Stimulated activated CD4-positive, alpha-beta T cell treated with anti-CD3 and anti-CD28 coated beads, TNF-alpha, amount 100 ng/mL, for 4 hours (primary cell): ENCODE data around the gene PRSS1.
"Not testable (repeated sequence)": the region's sequence is repeated elsewhere in the genome, so short reads cannot be mapped to it uniquely, and the experiment has no call there.

ENCODE experiments used
- DNase-seq, 3 experiments: peaks; one replicate each; pipeline ENCODE4 v3.0.0-alpha.2; 2020; ENCODE audit warnings: low read depth in 3 of 3

Gene PRSS1

DNA sequence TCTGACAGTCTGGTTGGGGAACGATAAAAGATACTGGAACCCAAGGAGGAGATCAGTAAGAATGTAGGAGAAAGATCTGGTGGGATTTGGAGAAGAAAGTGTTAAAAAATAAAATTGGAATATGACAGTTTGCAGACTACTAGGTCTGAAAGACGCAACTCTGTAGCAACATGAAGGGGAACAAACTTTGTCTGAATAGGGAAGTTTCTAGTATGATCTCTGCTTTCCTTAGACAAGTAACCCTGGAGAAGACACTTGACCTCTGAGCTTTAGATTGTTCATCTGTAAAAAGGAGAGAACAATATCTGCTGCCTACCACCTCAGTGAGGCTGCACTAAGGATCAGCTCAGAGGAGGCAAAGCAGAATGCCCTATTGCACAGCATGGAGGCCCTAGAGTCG, 3.0 kb upstream of the PRSS1 start:
- DNase-seq = no peak

DNA sequence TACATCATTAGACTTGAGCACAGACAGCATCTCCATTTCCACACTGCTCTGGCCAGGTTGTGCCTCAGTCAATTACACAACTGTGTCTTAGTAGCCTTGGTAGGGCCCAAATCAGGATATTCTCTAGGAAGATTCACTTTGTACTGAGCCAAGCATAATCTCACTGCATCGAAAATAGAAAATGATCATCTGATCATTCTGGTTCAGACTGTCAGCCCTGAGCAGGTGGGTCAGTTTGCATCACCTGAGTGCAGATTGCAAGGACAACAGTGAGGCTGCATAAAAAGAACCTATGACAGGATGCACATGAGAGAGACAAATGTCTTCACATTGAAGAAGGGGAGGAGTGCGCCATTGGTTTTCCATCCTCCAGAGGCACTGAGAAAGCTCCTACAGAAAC, 862 bp upstream of the PRSS1 start:
- DNase-seq = not testable (repeated sequence)

DNA sequence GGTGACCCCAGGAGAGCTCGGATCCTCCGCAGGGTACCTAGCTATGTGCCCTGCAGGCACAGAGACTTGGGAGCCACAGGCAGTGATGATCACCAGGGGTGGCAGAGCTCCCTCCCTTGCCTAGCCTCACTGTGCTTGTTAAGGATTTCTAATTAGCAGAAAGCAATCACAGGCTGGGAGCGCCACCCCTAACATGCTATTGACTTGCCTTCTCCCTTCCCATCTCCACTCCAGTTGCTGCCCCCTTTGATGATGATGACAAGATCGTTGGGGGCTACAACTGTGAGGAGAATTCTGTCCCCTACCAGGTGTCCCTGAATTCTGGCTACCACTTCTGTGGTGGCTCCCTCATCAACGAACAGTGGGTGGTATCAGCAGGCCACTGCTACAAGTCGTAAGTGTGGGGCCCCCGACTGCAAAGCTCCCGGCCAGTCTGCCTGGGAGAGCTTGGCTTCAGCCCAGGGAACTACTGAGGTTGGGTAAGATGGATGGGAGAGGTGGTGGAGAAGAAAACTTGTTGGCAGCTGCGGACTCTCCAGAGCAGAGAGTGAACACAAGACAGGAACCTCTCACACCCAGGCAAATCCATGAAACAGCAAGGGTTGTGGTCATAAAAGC, 1.2 kb downstream of the PRSS1 start:
- DNase-seq = no peak

DNA sequence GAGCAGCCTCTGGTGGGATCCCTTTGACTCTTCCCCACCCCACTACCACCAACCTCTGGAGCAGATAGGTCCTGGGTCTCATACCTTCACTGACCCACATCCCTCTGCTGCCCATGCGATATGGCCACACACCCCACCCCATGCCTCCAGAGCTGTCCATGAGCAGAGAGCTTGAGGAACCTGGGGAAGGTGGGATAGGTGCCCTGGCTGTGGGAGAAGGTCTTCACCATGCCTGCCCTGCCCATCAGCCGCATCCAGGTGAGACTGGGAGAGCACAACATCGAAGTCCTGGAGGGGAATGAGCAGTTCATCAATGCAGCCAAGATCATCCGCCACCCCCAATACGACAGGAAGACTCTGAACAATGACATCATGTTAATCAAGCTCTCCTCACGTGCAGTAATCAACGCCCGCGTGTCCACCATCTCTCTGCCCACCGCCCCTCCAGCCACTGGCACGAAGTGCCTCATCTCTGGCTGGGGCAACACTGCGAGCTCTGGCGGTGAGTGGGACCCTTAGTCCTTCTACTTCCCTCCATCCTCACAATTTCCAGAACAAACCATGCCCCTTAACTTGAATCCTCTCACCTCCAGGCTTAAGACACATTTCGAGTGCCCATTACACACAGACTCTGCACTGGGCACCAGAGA, 2.4 kb downstream of the PRSS1 start:
- not testable (repeated sequence) for DNase-seq

DNA sequence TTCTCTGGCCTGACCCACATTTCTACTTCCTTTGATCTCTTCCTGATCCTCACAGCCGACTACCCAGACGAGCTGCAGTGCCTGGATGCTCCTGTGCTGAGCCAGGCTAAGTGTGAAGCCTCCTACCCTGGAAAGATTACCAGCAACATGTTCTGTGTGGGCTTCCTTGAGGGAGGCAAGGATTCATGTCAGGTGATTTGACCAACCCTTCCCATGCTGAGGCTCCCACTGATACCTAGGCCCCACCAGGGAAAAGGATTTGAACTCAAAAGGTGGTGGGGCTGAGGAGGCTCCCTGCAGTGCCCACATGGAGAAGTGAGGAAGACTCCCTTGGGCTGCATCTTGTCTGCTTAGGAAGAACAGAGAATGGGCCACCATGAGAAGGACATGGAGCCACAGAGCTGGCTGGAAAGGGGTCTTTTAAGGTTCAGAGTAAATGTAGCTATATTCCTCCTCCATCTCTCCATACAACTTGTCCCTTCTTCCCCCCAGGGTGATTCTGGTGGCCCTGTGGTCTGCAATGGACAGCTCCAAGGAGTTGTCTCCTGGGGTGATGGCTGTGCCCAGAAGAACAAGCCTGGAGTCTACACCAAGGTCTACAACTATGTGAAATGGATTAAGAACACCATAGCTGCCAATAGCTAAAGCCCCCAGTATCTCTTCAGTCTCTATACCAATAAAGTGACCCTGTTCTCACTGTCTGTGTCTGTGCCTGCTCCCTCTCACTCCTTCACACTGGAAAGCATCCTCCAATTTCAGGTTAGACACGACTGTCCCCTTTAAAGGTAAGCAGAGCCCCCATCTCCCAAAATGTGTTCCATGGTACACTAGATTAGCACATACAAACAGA, 3.3 kb downstream of the PRSS1 start:
- DNase-seq = no peak

DNA sequence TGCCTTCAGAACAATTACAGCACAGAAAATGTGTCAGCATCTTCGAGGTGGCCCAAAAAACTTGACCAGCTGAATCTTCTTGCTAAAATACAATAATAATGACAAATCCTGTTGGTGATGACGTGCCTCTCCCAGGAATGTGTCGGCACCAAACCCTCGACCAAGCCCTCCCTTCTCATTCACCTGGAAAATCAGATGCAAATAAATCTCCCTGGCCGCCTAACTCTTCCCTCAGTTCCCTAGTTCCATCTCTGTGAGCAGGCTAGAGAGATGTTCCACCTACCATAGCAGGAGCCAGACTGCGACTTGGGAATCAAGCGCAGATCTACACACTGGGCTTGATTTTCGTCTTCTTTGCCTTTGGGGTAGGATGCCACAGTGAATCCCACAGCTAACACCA, 4.1 kb downstream of the PRSS1 start:
- DNase-seq = no peak

DNA sequence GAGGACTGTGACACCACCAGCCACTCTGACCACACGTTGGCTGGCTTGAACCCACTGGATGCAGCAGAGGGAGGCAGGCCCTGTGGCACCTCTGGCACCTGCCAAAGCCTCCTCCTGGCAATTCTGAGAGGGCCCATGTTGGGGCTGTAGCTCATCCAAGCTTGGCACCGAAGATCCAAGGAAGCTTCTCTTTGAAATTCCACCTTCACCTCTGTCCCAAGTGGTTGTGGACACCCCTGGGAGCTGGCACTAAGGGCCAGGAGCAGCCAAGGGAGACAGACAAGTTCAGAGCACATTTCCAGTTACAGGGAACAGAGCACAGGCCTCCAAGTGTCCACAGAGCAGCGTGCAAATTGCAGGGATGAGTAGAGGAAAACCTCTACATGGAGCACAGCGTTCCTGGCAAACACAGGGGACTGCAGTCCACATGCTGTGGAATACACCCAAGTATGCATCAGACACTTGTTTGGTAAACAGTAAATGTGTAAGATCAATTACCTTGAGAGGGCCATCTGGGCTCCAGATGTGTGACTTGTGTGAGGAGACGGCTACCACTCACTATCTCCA, 4.7 kb downstream of the PRSS1 start:
- DNase-seq = not testable (repeated sequence)

DNA sequence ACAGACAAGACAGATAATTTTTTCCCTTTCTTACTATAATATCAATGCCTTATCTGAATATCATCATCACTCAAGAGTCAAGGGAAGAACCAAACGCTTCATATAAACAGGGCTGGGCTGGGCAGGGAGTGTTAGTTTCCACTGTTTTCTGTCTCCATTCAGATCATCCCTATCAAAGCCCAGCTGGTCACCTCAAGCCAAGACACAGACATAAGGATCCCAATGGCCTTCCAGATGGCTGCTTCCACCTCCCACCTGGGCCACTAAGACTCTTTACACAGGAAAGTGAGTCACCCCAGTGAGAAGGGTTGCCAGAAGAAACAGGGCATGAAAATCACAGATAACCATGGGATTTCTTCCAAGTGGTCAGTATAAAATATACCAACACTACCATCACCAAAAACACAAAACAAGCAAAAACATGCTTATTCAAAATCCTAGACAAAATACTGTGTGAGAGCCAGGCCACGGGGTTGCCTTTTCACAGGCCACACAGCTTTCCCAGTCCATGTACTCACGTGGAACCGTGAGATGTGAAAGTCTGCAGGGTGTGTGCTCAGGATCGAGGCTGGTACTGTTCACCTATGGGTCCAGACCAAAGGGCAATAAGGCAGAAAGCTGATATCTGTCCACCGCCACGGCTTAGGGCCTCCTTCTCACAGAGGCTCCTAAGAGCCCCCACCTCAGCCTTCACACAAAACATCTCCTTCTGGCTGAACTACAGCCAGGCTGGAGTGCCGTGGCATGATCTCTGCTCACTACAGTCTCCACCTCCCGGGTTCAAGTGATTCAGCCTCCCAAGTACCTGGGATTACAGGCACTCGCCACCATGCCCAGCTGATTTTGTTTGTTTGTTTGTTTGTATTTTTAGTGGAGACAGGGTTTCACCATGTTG, 5.7 kb downstream of the PRSS1 start:
- DNase-seq = no peak

DNA sequence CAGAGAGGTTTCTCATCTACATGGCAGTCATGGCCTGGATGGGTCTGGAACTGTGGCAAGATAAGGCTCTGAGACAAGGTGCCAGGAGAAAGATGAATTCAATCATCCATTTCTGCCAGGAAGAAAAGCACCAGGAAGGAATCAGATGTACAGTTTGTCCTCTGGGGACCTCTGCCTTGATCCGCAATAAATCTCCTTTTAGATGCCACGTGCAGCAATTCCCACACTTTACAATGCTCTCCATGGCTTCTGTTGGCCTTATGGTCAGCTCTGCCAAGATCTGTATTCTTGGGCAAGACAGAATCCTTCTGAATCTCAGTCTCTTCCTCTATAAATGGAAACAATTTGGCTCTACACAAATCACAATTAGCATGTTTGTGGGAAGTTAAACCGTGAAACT, 9.0 kb downstream of the PRSS1 start:
- not testable (repeated sequence) for DNase-seq

DNA sequence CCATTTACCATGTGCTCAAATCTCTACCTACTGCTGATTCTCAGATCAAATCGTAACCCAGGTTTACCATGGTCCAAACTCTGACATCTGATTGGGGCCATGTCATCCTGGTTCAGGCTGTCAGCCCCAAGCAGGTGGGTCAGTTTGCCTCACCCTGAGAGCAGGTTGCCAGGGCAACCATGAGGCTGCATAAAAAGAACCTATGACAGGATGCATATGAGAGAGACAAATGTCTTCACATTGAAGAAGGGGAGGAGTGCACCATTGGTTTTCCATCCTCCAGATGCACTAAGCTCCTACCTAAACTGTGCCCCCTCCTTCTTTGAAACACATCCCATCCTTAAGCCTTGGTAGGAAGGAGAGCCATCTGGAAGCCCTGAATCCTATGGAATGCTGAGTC, 10.2 kb downstream of the PRSS1 start:
- no peak for DNase-seq

DNA sequence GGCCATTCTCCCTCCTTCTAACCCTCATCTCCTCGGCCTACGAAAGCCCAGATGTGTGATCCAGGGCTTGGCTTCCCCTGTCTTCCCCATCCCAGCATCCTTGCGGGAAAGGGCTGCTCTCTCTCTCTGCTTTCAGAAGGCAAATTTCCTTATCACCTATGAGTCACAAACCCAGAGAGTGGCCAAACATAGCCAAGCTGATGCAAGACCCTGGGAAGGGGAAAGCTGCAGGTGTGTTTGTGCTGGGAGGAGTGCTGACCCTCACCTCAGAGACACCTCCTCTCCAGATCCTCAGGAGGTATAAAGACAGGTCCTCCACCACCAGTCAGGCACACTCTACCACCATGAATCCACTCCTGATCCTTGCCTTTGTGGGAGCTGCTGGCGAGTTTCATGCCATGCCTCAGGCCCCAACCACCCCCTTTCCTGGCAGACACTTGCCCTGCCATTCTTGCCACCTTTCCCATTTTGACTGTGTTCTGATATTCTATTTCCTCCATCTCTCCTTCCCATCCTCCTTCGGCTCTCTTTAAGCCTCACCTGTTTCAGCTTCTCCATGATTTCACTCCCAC, 10.9 kb downstream of the PRSS1 start:
- DNase-seq = no peak

DNA sequence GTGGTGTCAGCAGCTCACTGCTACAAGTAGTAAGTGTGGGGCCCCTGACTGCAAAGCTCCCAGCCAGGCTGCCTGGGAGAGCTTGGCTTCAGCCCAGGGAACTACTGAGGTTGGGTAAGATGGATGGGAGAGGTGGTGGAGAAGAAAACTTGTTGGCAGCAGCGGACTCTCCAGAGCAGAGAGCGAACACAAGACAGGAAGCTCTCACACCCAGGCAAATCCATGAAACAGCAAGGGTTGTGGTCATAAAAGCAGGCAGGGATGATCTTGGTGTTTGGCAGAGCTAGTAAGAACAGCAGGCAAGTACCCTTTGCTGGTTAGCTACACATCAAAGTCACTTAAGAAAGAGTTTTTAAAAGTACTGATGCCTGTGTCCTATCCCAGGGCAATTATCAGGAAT, 12.3 kb downstream of the PRSS1 start:
- not testable (repeated sequence) for DNase-seq

DNA sequence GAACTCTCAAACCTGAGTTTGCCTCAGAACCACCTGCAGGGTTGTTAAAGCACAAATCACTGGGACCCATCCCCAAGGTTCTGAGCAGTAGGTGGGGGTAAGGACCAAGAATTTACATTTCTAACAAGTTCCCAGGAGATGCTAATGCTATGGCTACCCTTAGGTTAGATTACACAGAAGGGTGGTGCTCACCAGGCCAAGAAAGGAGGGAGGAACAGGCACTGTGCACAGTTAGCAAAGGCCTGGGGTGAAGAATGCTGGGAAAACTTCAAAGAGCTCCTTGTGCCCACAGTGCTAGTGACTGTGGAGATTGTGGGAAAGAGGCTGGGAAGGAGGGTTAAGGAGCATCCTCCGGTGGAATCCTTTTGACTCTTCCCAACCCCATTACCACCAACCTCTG, 12.8 kb downstream of the PRSS1 start:
- DNase-seq = no peak

DNA sequence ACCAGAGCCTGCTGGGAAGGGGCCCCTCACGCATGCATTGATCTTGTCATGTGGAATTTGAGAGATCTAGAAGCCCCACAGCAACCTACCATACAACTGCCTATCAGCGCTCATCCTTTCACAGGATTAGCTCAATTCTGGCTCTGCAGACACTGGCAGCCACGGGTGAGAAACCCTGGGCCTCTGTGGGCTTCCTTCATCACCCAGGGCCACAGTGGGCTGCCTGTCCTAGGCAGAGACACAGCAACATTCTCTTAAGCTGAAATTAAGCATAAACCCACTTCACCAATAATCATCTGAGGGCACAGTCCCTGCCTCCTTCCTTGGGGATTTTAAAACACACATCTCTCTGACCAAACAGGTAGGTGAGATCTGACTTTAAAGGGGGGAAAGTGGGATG, 18.2 kb downstream of the PRSS1 start:
- DNase-seq = no peak

DNA sequence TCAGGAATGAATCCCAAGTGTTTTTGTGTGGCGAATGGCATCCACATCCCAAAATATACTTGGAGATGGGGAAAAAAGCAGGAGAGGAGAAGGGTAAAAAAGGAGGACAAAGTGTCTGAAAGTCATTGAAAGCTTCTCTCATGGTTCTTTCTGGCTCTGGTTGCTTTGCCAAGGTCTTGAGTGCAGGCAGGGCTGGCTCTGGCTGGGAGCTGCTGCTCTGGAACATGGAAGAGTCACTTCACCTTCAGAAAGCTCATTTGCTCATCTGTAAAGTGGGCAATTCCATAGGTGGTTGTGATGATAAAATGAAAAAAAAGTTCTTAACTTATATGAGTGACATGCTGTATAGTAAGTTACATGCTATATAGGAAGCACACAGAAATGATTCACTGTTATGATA, 18.6 kb downstream of the PRSS1 start:
- DNase-seq = no peak

DNA sequence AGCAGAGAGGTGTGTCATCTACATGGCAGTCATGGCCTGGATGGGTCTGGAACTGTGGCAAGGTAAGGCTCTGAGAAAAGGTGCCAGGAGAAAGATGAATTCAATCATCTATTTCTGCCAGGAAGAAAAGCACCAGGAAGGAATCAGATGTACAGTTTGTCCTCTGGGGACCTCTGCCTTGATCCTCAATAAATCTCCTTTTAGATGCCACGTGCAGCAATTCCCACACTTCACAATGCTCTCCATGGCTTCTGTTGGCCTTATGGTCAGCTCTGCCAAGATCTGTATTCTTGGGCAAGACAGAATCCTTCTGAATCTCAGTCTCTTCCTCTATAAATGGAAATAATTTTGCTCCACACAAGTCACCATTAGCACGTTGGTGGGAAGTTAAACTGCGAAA, 19.6 kb downstream of the PRSS1 start:
- DNase-seq = not testable (repeated sequence)

DNA sequence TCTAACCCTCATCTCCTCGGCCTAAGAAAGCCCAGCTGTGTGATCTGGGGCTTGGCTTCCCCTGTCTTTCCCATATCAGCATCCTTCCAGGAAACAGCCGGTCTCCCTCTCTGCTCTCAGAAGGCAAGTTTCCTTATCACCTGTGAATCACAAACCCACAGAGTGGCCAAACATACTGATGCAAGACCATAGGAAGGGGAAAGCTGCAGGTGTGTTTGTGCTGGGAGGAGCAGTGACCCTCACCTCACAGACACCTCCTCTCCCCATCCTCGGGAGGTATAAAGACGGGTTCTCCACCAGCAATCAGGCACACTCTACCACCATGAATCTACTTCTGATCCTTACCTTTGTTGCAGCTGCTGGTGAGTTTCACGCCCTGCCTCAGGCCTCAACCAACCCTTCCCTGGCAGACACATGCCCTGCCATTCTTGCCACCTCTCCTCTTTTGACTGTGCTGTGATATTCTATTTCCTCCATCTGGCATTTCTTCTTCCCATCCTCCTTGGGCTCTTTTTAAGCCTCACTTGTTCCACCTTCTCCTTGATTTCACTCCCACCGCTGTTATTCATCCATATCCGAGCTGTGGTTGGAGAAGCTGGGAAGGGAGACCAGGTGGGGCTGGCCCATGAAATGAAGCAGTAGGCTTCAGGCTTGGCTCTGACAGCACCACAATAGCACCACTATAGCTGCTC, 21.5 kb downstream of the PRSS1 start, which contains the start of gene PRSS2:
Gene PRSS2, plus strand, starts transcription at position 310 of the 692 bp plus-strand sequence. Its CDS starts 13 bp downstream, at position 323.
- no peak for DNase-seq

DNA sequence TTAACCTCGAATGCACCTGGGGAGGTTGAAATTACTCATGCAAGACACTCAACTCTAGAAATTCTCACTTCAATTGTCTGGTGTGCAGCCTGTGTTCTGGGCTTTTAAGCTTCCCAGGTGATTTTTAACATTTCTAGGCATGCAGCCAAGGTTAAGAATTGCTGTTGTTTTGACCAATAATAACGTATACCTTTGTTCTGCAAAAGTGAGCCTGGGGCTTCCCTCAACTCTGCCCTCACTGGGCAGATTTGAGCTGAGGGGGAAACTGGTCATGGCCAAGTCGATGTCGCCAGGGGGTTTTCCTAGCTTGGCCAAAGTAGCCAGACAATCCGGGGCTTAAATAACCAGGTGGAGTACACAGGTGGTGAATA, 22.1 kb downstream of the PRSS1 start:
- no peak for DNase-seq

DNA sequence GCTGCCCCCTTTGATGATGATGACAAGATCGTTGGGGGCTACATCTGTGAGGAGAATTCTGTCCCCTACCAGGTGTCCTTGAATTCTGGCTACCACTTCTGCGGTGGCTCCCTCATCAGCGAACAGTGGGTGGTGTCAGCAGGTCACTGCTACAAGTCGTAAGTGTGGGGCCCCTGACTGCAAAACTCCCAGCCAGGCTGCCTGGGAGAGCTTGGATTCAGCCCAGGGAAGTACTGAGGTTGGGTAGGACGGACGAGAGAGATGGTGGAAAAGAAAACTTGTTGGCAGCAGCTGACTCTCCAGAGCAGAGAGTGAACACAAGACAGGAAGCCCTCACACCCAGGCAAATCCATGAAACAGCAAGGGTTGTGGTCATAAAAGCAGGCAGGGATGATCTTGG, 22.8 kb downstream of the PRSS1 start:
- DNase-seq = no peak

DNA sequence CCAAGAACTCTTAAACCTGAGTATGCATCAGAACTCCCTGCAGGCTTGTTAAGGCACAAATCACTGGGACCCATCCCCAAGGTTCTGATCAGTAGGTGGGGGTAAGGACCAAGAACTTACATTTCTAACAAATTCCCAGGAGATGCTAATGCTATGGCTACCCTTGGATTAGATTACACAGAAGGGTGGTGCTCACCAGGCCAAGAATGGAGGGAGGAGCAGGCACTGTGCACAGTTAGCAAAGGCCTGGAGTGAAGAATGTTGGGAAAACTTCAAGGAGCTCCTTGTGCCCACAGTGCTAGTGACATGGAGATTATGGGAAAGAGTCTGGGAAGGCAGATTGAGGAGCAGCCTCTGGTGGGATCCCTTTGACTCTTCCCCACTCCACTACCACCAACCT, 23.4 kb downstream of the PRSS1 start:
- no peak for DNase-seq

DNA sequence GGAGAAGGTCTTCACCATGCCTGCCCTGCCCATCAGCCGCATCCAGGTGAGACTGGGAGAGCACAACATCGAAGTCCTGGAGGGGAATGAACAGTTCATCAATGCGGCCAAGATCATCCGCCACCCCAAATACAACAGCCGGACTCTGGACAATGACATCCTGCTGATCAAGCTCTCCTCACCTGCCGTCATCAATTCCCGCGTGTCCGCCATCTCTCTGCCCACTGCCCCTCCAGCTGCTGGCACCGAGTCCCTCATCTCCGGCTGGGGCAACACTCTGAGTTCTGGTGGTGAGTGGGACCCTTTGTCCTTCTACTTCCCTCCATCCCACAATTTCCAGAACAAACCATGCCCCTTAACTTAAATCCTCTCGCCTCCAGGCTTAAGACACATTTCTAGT, 24.0 kb downstream of the PRSS1 start:
- DNase-seq = no peak
